Uterus (tissue), 2 donors: ENCODE results near the gene MED23.

Experiments
- CTCF ChIP-seq, 4 experiments: fragments of 200-600 bp in 2 of 4; fragments of 450-650 bp in 2 of 4; sonication (generic) in 2 of 4; IDR thresholded peaks; one replicate each; pipeline ENCODE4 v1.5.1; 2016 to 2019; ENCODE audit warnings: antibody characterized with exemption in 4 of 4, mild to moderate bottlenecking in 2 of 4, moderate library complexity in 1 of 4
- POLR2A ChIP-seq, 2 donors: fragments of 450-650 bp; IDR thresholded peaks; one replicate each; pipeline ENCODE4 v1.6.1; 2016; ENCODE audit warnings: antibody characterized with exemption in 2 of 2, mild to moderate bottlenecking in 1 of 2, moderate library complexity in 1 of 2

DNA sequence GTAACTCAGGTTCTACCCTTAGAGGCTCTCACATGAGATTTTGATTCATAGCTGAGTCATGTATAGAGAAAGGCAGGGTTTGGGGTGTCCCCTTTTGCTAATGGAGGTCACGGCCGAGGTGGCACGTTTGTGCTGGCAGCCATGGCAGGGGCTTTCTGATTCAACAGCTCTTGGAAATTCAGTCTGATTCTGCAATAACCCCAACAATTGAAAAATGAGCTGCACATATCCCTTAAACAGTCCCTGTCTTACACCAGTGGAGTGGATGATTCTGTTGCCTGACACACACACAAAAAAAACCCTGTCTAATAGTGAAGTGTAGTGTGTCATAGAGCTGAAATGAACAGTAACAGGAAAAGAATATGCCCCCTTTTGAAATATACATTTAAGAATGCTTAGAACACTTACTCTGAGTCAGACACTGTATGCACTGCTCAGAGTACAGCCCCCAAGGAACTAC, 95.4 kb downstream of the MED23 start:
- TF ChIP-seq POLR2A (IDR thresholded peaks at IDR 0.05) (no peak), CTCF (IDR thresholded peaks at IDR 0.05) (no peak)
